ENCODE measurements around the gene PRRG2.
A peak's percentile ranks its signal among the peaks of the same experiment; 100 is the strongest.

The PRRG2 gene

GRCh38 chr19:49624967-49625910 lies 44.1 kb downstream of the PRRG2 start:
- TF ChIP-seq CTCF (IDR thresholded peaks at IDR 0.05), result no peak
- H3K4me3 Mint-ChIP-seq, result no peak overlapping the region
- no peaks in the 10 kb centered on the region for H3K9me3 Mint-ChIP-seq
- peaks cover 7% of the 10 kb centered on the region for H3K4me1 Mint-ChIP-seq
- H3K36me3 Mint-ChIP-seq (ENCODE audit: low read depth), result peaks cover 52% of the 10 kb centered on the region
- DNase-seq, result no peak
- H3K27ac Mint-ChIP-seq, result peak overlapping the region; percentile 95
- H3K27me3 Mint-ChIP-seq (ENCODE audit: low read depth, poor library complexity), result peaks cover 2% of the 10 kb centered on the region

GRCh38 chr19:49626226-49626625 lies 45.1 kb downstream of the PRRG2 start:
- H3K9me3 Mint-ChIP-seq, result no peaks in the 10 kb centered on the region
- peaks cover 50% of the 10 kb centered on the region for H3K36me3 Mint-ChIP-seq (ENCODE audit: low read depth)
- peaks cover 12% of the 10 kb centered on the region for H3K4me1 Mint-ChIP-seq
- H3K27me3 Mint-ChIP-seq (ENCODE audit: low read depth, poor library complexity), result peaks cover 2% of the 10 kb centered on the region
- DNase-seq, result no peak
- no peak for TF ChIP-seq CTCF (IDR thresholded peaks at IDR 0.05)
- no peak overlapping the region for H3K27ac Mint-ChIP-seq
- H3K4me3 Mint-ChIP-seq, result no peak overlapping the region

GRCh38 chr19:49629659-49630058 lies 48.5 kb downstream of the PRRG2 start:
- Mint-ChIP-seq H3K4me3 (no peak overlapping the region), H3K27ac (peak overlapping the region; percentile 91), H3K4me1 (peaks cover 7% of the 10 kb centered on the region), H3K9me3 (no peaks in the 10 kb centered on the region), H3K27me3 (ENCODE audit: low read depth, poor library complexity) (peaks cover 3% of the 10 kb centered on the region), H3K36me3 (ENCODE audit: low read depth) (peaks cover 32% of the 10 kb centered on the region)
- no peak for TF ChIP-seq CTCF (IDR thresholded peaks at IDR 0.05)
- DNase-seq, result no peak

- no peak for DNase-seq
- Mint-ChIP-seq H3K9me3 (no peaks in the 10 kb centered on the region), H3K27me3 (ENCODE audit: low read depth, poor library complexity) (peaks cover 3% of the 10 kb centered on the region), H3K4me1 (peaks cover 22% of the 10 kb centered on the region), H3K36me3 (ENCODE audit: low read depth) (peaks cover 32% of the 10 kb centered on the region), H3K27ac (no peak overlapping the region), H3K4me3 (no peak overlapping the region)
- no peak for TF ChIP-seq CTCF (IDR thresholded peaks at IDR 0.05)
These were observed 50.0 kb downstream of the PRRG2 start for GRCh38 chr19:49631014-49631588.

DNA sequence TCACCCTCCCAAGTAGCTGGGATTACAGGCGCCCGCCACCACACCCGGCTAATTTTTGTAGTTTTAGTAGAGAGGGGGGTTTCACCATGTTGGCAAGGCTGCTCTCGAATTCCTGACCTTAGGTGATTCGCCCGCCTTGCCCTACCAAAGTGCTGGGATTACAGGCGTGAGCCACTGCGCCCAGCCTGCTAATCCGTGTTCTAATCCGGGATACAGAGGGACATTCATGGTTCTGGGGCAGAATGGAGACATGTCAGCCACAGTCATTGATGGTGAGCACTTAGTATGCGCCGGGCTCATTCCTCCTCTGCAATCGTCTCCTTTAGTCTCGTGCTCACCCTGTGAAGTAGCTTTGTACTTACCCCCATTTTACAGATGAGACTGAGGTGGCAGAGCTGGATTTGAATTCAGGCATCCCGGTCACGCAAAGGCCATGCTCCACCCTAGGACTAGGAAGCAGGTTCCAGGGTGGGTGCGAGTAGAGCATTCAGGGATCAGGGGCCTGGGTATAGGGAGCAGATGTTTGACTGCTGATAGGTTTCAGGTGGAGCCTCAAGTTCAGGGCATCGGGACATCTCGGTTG lies 50.6 kb downstream of the PRRG2 start:
- peaks cover 26% of the 10 kb centered on the region for H3K36me3 Mint-ChIP-seq (ENCODE audit: low read depth)
- H3K27ac Mint-ChIP-seq, result no peak overlapping the region
- H3K4me3 Mint-ChIP-seq, result no peak overlapping the region
- peaks cover 3% of the 10 kb centered on the region for H3K27me3 Mint-ChIP-seq (ENCODE audit: low read depth, poor library complexity)
- TF ChIP-seq CTCF (IDR thresholded peaks at IDR 0.05), result no peak
- H3K9me3 Mint-ChIP-seq, result no peaks in the 10 kb centered on the region
- H3K4me1 Mint-ChIP-seq, result peaks cover 28% of the 10 kb centered on the region
- no peak for DNase-seq

All from nephron progenitor cell (in vitro differentiated cells).